Karpas-422 (cell line): ENCODE results near the gene NRG3. TPM values are rescaled to one million over a fixed set of nuclear protein-coding genes. Genes with fewer than 3 reads are reported as not detected.

Experiments
- DNase-seq: peaks from one replicate; pipeline ENCODE4 v3.0.0-alpha.2; 2015
- H2AFZ ChIP-seq: fragments of 200-600 bp; sonication (generic); 2 replicates; pipeline ENCODE4 v1.6.1; 2014; ENCODE audit warnings: antibody characterized with exemption, low read length, mixed read lengths
- H3K27ac ChIP-seq: fragments of 200-600 bp; sonication (generic); 2 replicates; pipeline ENCODE4 v1.5.1; 2014; ENCODE audit warnings: mild to moderate bottlenecking, low read length, moderate library complexity
- H3K27me3 ChIP-seq: fragments of 200-600 bp; sonication (generic); 2 replicates; pipeline ENCODE4 v1.6.1; 2014; ENCODE audit warnings: low read length, mixed read lengths
- H3K36me3 ChIP-seq: fragments of 200-600 bp; sonication (generic); 2 replicates; pipeline ENCODE4 v1.6.1; 2014; ENCODE audit warnings: low read length, mixed read lengths; ENCODE audit not compliant: insufficient read depth
- H3K4me1 ChIP-seq: fragments of 200-600 bp; sonication (generic); 2 replicates; pipeline ENCODE4 v1.6.1; 2014; ENCODE audit warnings: mild to moderate bottlenecking, low read length, mixed read lengths
- H3K4me2 ChIP-seq: fragments of 200-600 bp; sonication (generic); 2 replicates; pipeline ENCODE4 v1.6.1; 2014; ENCODE audit warnings: low read length, low read depth, mild to moderate bottlenecking; ENCODE audit not compliant: poor library complexity, severe bottlenecking
- H3K4me3 ChIP-seq: fragments of 200-600 bp; sonication (generic); 2 replicates; pipeline ENCODE4 v1.5.1; 2014; ENCODE audit warnings: mild to moderate bottlenecking, antibody characterized with exemption, low read length, mixed read lengths
- H3K79me2 ChIP-seq: fragments of 200-600 bp; sonication (generic); 2 replicates; pipeline ENCODE4 v1.6.1; 2014; ENCODE audit warnings: mild to moderate bottlenecking, low read length, mixed read lengths
- H3K9ac ChIP-seq: fragments of 200-600 bp; sonication (generic); 2 replicates; pipeline ENCODE4 v1.6.0; 2014; ENCODE audit warnings: low read length
- H3K9me2 ChIP-seq: fragments of 200-600 bp; sonication (generic), shearing (Covaris generic); replicated peaks from 2 replicates; pipeline ENCODE4 v1.6.0; 2014; ENCODE audit warnings: mild to moderate bottlenecking, low read length, moderate library complexity; ENCODE audit not compliant: insufficient read depth
- H3K9me3 ChIP-seq: fragments of 300-700, 200-600 bp; sonication (generic); 2 replicates; pipeline ENCODE4 v1.6.1; 2014; ENCODE audit warnings: low read length, mixed read lengths
- H4K20me1 ChIP-seq: fragments of 200-600 bp; sonication (generic); 2 replicates; pipeline ENCODE4 v1.6.1; 2014; ENCODE audit warnings: mild to moderate bottlenecking, antibody characterized with exemption, low read length, low read depth; ENCODE audit not compliant: insufficient read depth
- total RNA-seq: library from RNA; depleted of rRNA; stranded (reverse); fragments of >200 nt; shearing (Covaris generic); gene quantifications from 2 replicates; pipeline ENCODE4 v1.2.3, GENCODE V29; 2014; ENCODE audit warnings: low replicate concordance

NRG3 gene
- total RNA-seq, 1 experiment from 2014 or later = not detected

GRCh38 chr10:82722273-82722672 lies 847.3 kb downstream of the NRG3 start:
- Histone ChIP-seq H3K4me3 (no peak overlapping the region), H3K9me3 (no peaks in the 10 kb centered on the region), H3K4me1 (no peaks in the 10 kb centered on the region), H3K9ac (no peak overlapping the region), H4K20me1 (no peaks in the 10 kb centered on the region), H3K79me2 (no peaks in the 10 kb centered on the region), H3K9me2 (no peaks in the 10 kb centered on the region), H3K36me3 (no peaks in the 10 kb centered on the region), H3K27ac (no peak overlapping the region), H3K27me3 (no peaks in the 10 kb centered on the region), H3K4me2 (no peak overlapping the region), H2AFZ (no peak overlapping the region)
- DNase-seq = no peak

DNA sequence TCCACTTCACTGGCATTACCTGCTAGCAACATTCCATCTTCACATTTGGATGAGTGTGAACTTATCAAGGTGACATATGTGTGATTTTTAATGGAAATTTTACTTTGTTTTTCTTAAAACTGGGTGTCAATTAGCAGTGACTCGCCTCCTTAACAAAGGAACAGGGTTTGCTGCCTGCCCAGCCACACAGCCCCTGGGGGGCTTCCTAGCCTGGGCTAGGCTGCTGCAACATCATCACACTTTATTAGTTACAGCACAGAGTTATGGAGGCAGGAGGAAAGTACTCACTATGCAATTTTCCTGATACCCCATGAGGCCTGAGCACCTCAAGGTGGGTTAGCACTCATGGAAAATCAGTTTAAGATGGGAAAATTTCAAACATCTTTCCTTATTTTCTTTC lies 861.3 kb downstream of the NRG3 start:
- H3K27me3 ChIP-seq = no peaks in the 10 kb centered on the region
- no peak overlapping the region for H2AFZ ChIP-seq
- no peaks in the 10 kb centered on the region for H3K79me2 ChIP-seq
- H3K36me3 ChIP-seq = no peaks in the 10 kb centered on the region
- no peaks in the 10 kb centered on the region for H4K20me1 ChIP-seq
- no peaks in the 10 kb centered on the region for H3K9me3 ChIP-seq
- no peak for DNase-seq
- H3K4me3 ChIP-seq = no peak overlapping the region
- H3K27ac ChIP-seq = no peak overlapping the region
- H3K9me2 ChIP-seq = no peaks in the 10 kb centered on the region
- no peak overlapping the region for H3K4me2 ChIP-seq
- H3K4me1 ChIP-seq = no peaks in the 10 kb centered on the region
- no peak overlapping the region for H3K9ac ChIP-seq

GRCh38 chr10:82737549-82737948 lies 862.6 kb downstream of the NRG3 start:
- H3K4me2 ChIP-seq = no peak overlapping the region
- no peak for DNase-seq
- no peaks in the 10 kb centered on the region for H4K20me1 ChIP-seq
- no peaks in the 10 kb centered on the region for H3K79me2 ChIP-seq
- H3K27me3 ChIP-seq = no peaks in the 10 kb centered on the region
- no peak overlapping the region for H2AFZ ChIP-seq
- no peaks in the 10 kb centered on the region for H3K9me2 ChIP-seq
- no peaks in the 10 kb centered on the region for H3K36me3 ChIP-seq
- no peak overlapping the region for H3K9ac ChIP-seq
- H3K9me3 ChIP-seq = no peaks in the 10 kb centered on the region
- no peak overlapping the region for H3K27ac ChIP-seq
- H3K4me3 ChIP-seq = no peak overlapping the region
- H3K4me1 ChIP-seq = no peaks in the 10 kb centered on the region

DNA sequence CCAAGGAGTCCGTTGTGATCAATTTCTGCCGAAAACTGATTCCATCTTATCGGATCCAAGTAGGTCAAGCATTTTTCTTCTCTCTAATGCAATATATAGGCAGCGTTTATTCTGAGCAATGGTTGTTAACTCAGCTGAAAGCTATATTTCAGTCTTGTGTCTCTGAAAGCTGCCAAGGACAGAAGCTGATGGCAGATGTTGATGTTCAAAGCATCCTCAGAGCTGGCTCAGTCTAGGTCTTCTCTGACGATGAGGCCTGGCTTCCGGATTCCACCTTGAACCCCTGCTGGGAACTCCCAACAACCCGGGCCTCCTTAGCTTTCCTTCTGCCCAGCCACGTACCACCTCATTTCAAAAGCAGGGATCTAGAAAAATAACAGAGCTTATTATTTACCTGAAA lies 863.6 kb downstream of the NRG3 start:
- DNase-seq = no peak
- H3K4me2 ChIP-seq = no peak overlapping the region

DNA sequence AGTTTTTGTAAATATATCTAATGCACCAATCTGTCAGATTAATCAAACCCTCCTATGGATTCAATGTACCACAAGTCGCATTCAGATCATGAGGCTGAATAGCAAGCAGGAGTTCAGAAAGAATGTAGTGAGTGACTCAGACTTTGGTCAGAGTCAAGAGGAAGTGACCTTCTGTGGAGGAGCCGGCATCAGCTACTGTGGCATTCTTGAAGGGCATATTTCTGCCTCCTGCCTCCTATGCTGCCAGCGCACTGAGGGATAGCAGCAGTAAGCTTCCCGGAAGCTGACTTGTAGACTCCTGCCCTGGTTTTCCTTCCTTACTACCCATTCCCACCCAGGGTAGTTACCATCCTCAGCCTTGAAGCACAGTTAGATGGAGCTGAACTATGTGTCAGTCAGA lies 867.5 kb downstream of the NRG3 start:
- H2AFZ ChIP-seq = no peak overlapping the region
- no peaks in the 10 kb centered on the region for H3K9me2 ChIP-seq
- H3K9ac ChIP-seq = no peak overlapping the region
- no peaks in the 10 kb centered on the region for H3K4me1 ChIP-seq
- DNase-seq = no peak
- no peak overlapping the region for H3K4me2 ChIP-seq
- H4K20me1 ChIP-seq = no peaks in the 10 kb centered on the region
- no peak overlapping the region for H3K27ac ChIP-seq
- H3K4me3 ChIP-seq = no peak overlapping the region
- H3K27me3 ChIP-seq = no peaks in the 10 kb centered on the region
- H3K9me3 ChIP-seq = no peaks in the 10 kb centered on the region
- H3K79me2 ChIP-seq = no peaks in the 10 kb centered on the region
- H3K36me3 ChIP-seq = no peaks in the 10 kb centered on the region

More for the DNA sequence above, 863.6 kb downstream of the NRG3 start:
- Histone ChIP-seq H3K4me1 (no peaks in the 10 kb centered on the region), H3K36me3 (no peaks in the 10 kb centered on the region), H3K9me2 (no peaks in the 10 kb centered on the region), H3K9me3 (no peaks in the 10 kb centered on the region), H3K27me3 (no peaks in the 10 kb centered on the region), H3K9ac (no peak overlapping the region), H2AFZ (no peak overlapping the region), H3K27ac (no peak overlapping the region), H4K20me1 (no peaks in the 10 kb centered on the region), H3K79me2 (no peaks in the 10 kb centered on the region), H3K4me3 (no peak overlapping the region)

GRCh38 chr10:82742898-82743297 lies 867.9 kb downstream of the NRG3 start:
- Histone ChIP-seq H3K27me3 (no peaks in the 10 kb centered on the region), H4K20me1 (no peaks in the 10 kb centered on the region)

DNA sequence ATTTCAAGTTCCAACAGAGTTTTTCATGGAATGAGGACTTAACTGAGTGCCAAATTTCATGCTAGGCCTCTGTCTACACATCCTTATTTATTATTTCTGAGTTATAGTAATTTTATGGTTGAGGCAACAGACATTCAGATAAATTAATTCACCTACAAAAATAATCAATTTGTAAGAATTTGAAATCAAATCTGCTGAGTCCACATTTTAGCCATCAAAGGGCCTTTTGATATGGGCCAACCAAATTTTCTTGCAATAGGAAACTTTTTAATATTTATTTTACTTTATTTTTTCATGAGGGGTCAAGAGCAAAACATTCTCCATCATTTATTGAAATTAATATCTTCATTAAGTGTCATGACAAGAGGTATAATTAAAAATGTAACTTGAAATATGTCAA lies 875.5 kb downstream of the NRG3 start:
- Histone ChIP-seq H4K20me1 (no peaks in the 10 kb centered on the region), H3K4me1 (no peaks in the 10 kb centered on the region), H2AFZ (no peak overlapping the region), H3K79me2 (no peaks in the 10 kb centered on the region), H3K9me2 (no peaks in the 10 kb centered on the region), H3K9me3 (no peaks in the 10 kb centered on the region), H3K4me3 (no peak overlapping the region), H3K4me2 (no peak overlapping the region), H3K27me3 (no peaks in the 10 kb centered on the region), H3K9ac (no peak overlapping the region), H3K36me3 (no peaks in the 10 kb centered on the region), H3K27ac (no peak overlapping the region)
- DNase-seq = no peak

More at GRCh38 chr10:82742898-82743297, 867.9 kb downstream of the NRG3 start:
- Histone ChIP-seq H3K27ac (no peak overlapping the region), H3K9me3 (no peaks in the 10 kb centered on the region), H3K4me1 (no peaks in the 10 kb centered on the region), H3K9ac (no peak overlapping the region), H3K4me3 (no peak overlapping the region), H2AFZ (no peak overlapping the region), H3K9me2 (no peaks in the 10 kb centered on the region), H3K36me3 (no peaks in the 10 kb centered on the region), H3K4me2 (no peak overlapping the region), H3K79me2 (no peaks in the 10 kb centered on the region)
- DNase-seq = no peak

- no peaks in the 10 kb centered on the region for H3K36me3 ChIP-seq
- no peaks in the 10 kb centered on the region for H3K79me2 ChIP-seq
- no peaks in the 10 kb centered on the region for H3K9me3 ChIP-seq
- no peak overlapping the region for H3K27ac ChIP-seq
- no peak for DNase-seq
- no peak overlapping the region for H2AFZ ChIP-seq
- H3K9me2 ChIP-seq = no peaks in the 10 kb centered on the region
- no peaks in the 10 kb centered on the region for H3K4me1 ChIP-seq
- H3K4me3 ChIP-seq = no peak overlapping the region
- no peak overlapping the region for H3K4me2 ChIP-seq
- H3K27me3 ChIP-seq = no peaks in the 10 kb centered on the region
- no peaks in the 10 kb centered on the region for H4K20me1 ChIP-seq
- no peak overlapping the region for H3K9ac ChIP-seq
Observed at GRCh38 chr10:82757397-82757796, 882.4 kb downstream of the NRG3 start.

DNA sequence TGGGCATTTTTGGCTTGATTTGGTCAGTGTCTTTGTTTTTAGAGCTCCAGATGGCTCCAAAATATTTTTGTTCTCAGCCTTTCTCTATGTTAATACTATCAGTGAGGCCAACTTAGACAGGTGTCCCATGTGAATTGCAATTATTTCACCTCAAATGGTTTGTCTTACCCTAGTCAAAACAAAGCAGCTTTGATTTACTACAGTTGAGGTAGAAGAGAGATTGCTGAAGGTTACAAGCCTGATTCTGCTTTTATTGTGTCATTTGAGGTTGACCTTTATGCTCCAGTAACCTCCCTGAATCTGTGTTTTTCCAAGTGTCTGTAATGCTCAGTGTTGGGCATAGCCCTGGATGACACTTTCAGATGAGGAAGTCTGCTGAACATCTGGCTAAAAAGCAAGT lies 882.9 kb downstream of the NRG3 start:
- Histone ChIP-seq H3K4me1 (no peaks in the 10 kb centered on the region), H3K9me3 (no peaks in the 10 kb centered on the region), H2AFZ (no peak overlapping the region), H3K9ac (no peak overlapping the region), H3K27ac (no peak overlapping the region), H3K9me2 (no peaks in the 10 kb centered on the region), H3K36me3 (no peaks in the 10 kb centered on the region), H3K4me2 (no peak overlapping the region), H3K27me3 (no peaks in the 10 kb centered on the region), H4K20me1 (no peaks in the 10 kb centered on the region), H3K4me3 (no peak overlapping the region), H3K79me2 (no peaks in the 10 kb centered on the region)
- DNase-seq = no peak
